Skeletal muscle satellite cell (primary cell): ENCODE data around the gene SEMG2. TPM values are rescaled to one million over a fixed set of nuclear protein-coding genes. Genes with fewer than 3 reads are reported as not detected.

Experiments
- H3K27me3 ChIP-seq: 2 replicates; pipeline ENCODE4 v1.7.0; 2013; ENCODE audit warnings: low read length; ENCODE audit not compliant: control insufficient read depth, insufficient read depth
- H3K36me3 ChIP-seq: 2 replicates; pipeline ENCODE4 v1.7.0; 2013; ENCODE audit warnings: mild to moderate bottlenecking, control low read depth, low read length; ENCODE audit not compliant: insufficient read depth
- H3K4me1 ChIP-seq: 2 replicates; pipeline ENCODE4 v1.7.0; 2013; ENCODE audit warnings: low read length; ENCODE audit not compliant: control insufficient read depth, insufficient read depth
- H3K4me2 ChIP-seq: 2 replicates; pipeline ENCODE4 v1.7.0; 2013; ENCODE audit warnings: mild to moderate bottlenecking, low read length
- H3K4me3 ChIP-seq: 2 replicates; pipeline ENCODE4 v1.7.0; 2013; ENCODE audit warnings: low read length
- H3K9ac ChIP-seq: 2 replicates; pipeline ENCODE4 v1.7.0; 2013; ENCODE audit warnings: mild to moderate bottlenecking, low read depth, low read length, moderate library complexity
- H3K9me3 ChIP-seq: replicated peaks from 2 replicates; pipeline ENCODE4 v1.7.0; 2013; ENCODE audit warnings: mild to moderate bottlenecking, control low read depth, low read length
- total RNA-seq: library from RNA; depleted of rRNA; stranded (reverse); fragments of >200 nt; gene quantifications from 2 replicates; pipeline ENCODE4 v1.2.3, GENCODE V29; 2012; rRNA removed

The SEMG2 gene
- total RNA-seq: not detected in 2 replicates

GRCh38 chr20:45221076-45221475 is at the start of gene SEMG2:
SEMG2 (plus strand) TSS chr20:45221373; CDS start chr20:45221390, 17 bp downstream.
- H3K4me1 ChIP-seq: no peaks in the 10 kb centered on the region
- no peak within 1 kb of the TSS for H3K4me2 ChIP-seq
- H3K36me3 ChIP-seq: no peaks in the 10 kb centered on the region
- peaks cover 22% of the 10 kb centered on the region for H3K27me3 ChIP-seq
- H3K4me3 ChIP-seq: no peak within 1 kb of the TSS
- H3K9ac ChIP-seq: no peak within 1 kb of the TSS
- no peaks in the 10 kb centered on the region for H3K9me3 ChIP-seq

- no peaks in the 10 kb centered on the region for H3K9me3 ChIP-seq
- peaks cover 41% of the 10 kb centered on the region for H3K27me3 ChIP-seq
- H3K4me2 ChIP-seq: no peak overlapping the region
- H3K9ac ChIP-seq: no peak overlapping the region
- no peaks in the 10 kb centered on the region for H3K36me3 ChIP-seq
- H3K4me3 ChIP-seq: no peak overlapping the region
- no peaks in the 10 kb centered on the region for H3K4me1 ChIP-seq
These were observed 47.7 kb upstream of the SEMG2 start for GRCh38 chr20:45173522-45173921.

- Histone ChIP-seq H3K4me2 (no peak within 1 kb of the TSS), H3K36me3 (no peaks in the 10 kb centered on the region), H3K4me3 (no peak within 1 kb of the TSS), H3K4me1 (no peaks in the 10 kb centered on the region), H3K9ac (no peak within 1 kb of the TSS), H3K27me3 (peaks cover 49% of the 10 kb centered on the region), H3K9me3 (no peaks in the 10 kb centered on the region)
These were observed 46.5 kb upstream of the SEMG2 start, which contains the start of gene PI3 for GRCh38 chr20:45174434-45175364. PI3 (plus strand) TSS chr20:45174902; CDS start chr20:45174923, 21 bp downstream.

- no peak overlapping the region for H3K4me2 ChIP-seq
- no peak overlapping the region for H3K4me3 ChIP-seq
- H3K27me3 ChIP-seq: peaks cover 43% of the 10 kb centered on the region
- H3K36me3 ChIP-seq: no peaks in the 10 kb centered on the region
- H3K9ac ChIP-seq: no peak overlapping the region
- no peaks in the 10 kb centered on the region for H3K9me3 ChIP-seq
- no peaks in the 10 kb centered on the region for H3K4me1 ChIP-seq
These were observed 44.5 kb upstream of the SEMG2 start for GRCh38 chr20:45176526-45177267.

GRCh38 chr20:45179166-45179565 is 42.0 kb upstream of the SEMG2 start:
- no peaks in the 10 kb centered on the region for H3K9me3 ChIP-seq
- H3K4me3 ChIP-seq: no peak overlapping the region
- H3K4me1 ChIP-seq: no peaks in the 10 kb centered on the region
- no peak overlapping the region for H3K9ac ChIP-seq
- H3K27me3 ChIP-seq: peaks cover 37% of the 10 kb centered on the region
- H3K4me2 ChIP-seq: no peak overlapping the region
- no peaks in the 10 kb centered on the region for H3K36me3 ChIP-seq

GRCh38 chr20:45181639-45182038 is 39.5 kb upstream of the SEMG2 start:
- no peaks in the 10 kb centered on the region for H3K4me1 ChIP-seq
- peaks cover 27% of the 10 kb centered on the region for H3K27me3 ChIP-seq
- no peak overlapping the region for H3K9ac ChIP-seq
- H3K4me2 ChIP-seq: no peak overlapping the region
- H3K4me3 ChIP-seq: no peak overlapping the region
- H3K36me3 ChIP-seq: no peaks in the 10 kb centered on the region
- no peaks in the 10 kb centered on the region for H3K9me3 ChIP-seq

GRCh38 chr20:45183084-45183483 is 38.1 kb upstream of the SEMG2 start:
- Histone ChIP-seq H3K4me1 (no peaks in the 10 kb centered on the region), H3K9ac (no peak overlapping the region), H3K36me3 (no peaks in the 10 kb centered on the region), H3K4me2 (no peak overlapping the region), H3K27me3 (peaks cover 32% of the 10 kb centered on the region), H3K9me3 (no peaks in the 10 kb centered on the region), H3K4me3 (no peak overlapping the region)

- Histone ChIP-seq H3K4me2 (no peak overlapping the region), H3K4me1 (no peaks in the 10 kb centered on the region), H3K9me3 (no peaks in the 10 kb centered on the region), H3K27me3 (peaks cover 35% of the 10 kb centered on the region), H3K36me3 (no peaks in the 10 kb centered on the region), H3K9ac (no peak overlapping the region), H3K4me3 (no peak overlapping the region)
These were observed 33.5 kb upstream of the SEMG2 start for GRCh38 chr20:45187693-45188092.

GRCh38 chr20:45189067-45189609 is 32.0 kb upstream of the SEMG2 start:
- H3K4me3 ChIP-seq: no peak overlapping the region
- no peaks in the 10 kb centered on the region for H3K36me3 ChIP-seq
- H3K4me2 ChIP-seq: no peak overlapping the region
- no peaks in the 10 kb centered on the region for H3K4me1 ChIP-seq
- H3K9ac ChIP-seq: no peak overlapping the region
- H3K9me3 ChIP-seq: no peaks in the 10 kb centered on the region
- peaks cover 35% of the 10 kb centered on the region for H3K27me3 ChIP-seq

GRCh38 chr20:45189861-45190260 is 31.3 kb upstream of the SEMG2 start:
- peaks cover 35% of the 10 kb centered on the region for H3K27me3 ChIP-seq
- H3K9me3 ChIP-seq: no peaks in the 10 kb centered on the region
- H3K36me3 ChIP-seq: no peaks in the 10 kb centered on the region
- H3K4me3 ChIP-seq: no peak overlapping the region
- no peak overlapping the region for H3K4me2 ChIP-seq
- no peaks in the 10 kb centered on the region for H3K4me1 ChIP-seq
- no peak overlapping the region for H3K9ac ChIP-seq

GRCh38 chr20:45191926-45192325 is 29.2 kb upstream of the SEMG2 start:
- H3K9ac ChIP-seq: no peak overlapping the region
- H3K27me3 ChIP-seq: peaks cover 27% of the 10 kb centered on the region
- H3K4me2 ChIP-seq: no peak overlapping the region
- H3K36me3 ChIP-seq: no peaks in the 10 kb centered on the region
- H3K9me3 ChIP-seq: no peaks in the 10 kb centered on the region
- no peak overlapping the region for H3K4me3 ChIP-seq
- no peaks in the 10 kb centered on the region for H3K4me1 ChIP-seq
